ENCODE measurements around the gene BICRAL.
"Not testable (repeated sequence)": the region's sequence is repeated elsewhere in the genome, so short reads cannot be mapped to it uniquely, and the experiment has no call there.

Gene BICRAL

GRCh38 chr6:42795651-42796050, 13.8 kb downstream of the BICRAL start:
- no peak for DNase-seq (ENCODE audit: low spot score)

DNA sequence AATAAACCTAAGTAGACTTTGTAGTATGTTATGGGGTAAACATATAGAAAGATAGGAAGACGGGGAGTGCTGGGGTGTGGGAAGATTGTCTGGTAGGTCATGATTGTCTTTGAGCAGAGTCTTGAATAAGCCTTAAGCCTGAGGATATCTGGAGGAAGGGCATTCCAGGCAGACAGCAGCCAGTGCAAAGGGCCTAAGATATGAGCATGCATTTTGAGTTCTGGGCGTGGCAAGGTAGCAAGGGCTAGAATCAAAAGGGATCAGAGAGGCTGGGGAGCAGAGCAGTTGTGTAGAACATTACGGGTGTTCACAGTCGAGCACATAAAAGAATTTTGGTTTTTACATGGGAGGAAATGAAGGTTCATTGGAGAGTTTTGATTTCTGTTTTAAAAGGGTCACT, 14.3 kb downstream of the BICRAL start:
- no peak for DNase-seq (ENCODE audit: low spot score)

DNA sequence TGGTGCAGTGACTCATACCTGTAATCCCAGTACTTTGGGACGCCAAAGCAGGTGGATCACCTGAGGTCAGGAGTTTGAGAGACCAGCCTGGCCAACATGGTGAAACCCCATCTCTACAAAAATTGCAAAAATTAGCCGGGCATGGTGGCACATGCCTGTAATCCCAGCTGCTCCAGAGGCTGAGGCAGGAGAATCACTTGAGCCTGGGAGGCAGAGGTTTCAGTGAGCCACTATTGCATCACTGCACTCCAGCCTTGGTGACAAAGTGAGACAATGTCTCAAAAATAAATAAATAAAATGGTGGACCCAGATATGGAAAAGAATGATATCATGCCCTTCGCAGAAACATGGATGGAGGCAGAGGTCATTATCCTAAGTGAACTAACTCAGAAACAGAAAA, 15.8 kb downstream of the BICRAL start:
- not testable (repeated sequence) for DNase-seq (ENCODE audit: low spot score)

DNA sequence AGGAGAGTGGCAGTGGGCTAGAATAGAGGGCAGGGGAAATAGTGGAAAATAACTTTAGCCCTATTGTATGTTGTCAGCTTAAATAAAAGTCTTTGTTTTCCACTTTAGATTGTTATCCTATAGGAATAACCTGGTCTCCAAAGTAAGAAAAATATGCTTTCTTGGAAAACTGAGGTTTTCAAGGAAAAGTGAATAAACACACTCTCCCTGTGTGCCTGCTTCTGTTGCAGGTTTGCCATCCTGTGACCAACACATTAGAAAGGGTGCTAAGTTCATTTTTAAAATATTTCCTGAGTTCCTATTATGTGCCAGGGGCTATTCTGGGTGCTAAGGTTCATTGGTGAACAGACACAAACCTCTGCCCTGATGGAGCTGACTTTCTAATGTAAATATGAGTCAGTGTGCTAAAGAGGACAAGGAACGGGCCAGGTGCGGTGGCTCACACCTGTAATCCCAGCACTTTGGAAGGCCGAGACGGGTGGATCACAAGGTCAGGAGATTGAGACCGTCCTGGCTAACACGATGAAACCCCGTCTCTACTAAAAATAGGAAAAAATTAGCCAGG, 23.5 kb downstream of the BICRAL start:
- DNase-seq (ENCODE audit: low spot score): no peak

DNA sequence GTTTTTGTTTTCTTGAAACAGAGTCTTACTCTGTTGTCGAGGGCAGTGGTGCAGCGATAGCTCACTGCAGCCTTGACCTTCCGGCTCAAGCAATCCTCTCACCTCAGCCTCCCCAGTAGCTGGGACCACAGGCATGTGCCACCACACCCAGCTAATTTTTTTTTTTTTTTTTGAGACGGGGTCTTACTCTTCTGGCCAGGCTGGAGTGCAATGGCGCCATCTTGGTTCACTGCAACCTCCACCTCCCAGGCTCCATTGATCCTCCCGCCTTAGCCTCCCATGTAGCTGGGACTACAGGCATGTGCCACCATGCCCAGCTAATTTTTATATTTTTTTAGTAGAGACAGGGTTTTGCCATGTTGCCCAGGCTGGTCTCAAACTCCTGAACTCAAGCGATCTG, 24.5 kb downstream of the BICRAL start:
- DNase-seq (ENCODE audit: low spot score): not testable (repeated sequence)

DNA sequence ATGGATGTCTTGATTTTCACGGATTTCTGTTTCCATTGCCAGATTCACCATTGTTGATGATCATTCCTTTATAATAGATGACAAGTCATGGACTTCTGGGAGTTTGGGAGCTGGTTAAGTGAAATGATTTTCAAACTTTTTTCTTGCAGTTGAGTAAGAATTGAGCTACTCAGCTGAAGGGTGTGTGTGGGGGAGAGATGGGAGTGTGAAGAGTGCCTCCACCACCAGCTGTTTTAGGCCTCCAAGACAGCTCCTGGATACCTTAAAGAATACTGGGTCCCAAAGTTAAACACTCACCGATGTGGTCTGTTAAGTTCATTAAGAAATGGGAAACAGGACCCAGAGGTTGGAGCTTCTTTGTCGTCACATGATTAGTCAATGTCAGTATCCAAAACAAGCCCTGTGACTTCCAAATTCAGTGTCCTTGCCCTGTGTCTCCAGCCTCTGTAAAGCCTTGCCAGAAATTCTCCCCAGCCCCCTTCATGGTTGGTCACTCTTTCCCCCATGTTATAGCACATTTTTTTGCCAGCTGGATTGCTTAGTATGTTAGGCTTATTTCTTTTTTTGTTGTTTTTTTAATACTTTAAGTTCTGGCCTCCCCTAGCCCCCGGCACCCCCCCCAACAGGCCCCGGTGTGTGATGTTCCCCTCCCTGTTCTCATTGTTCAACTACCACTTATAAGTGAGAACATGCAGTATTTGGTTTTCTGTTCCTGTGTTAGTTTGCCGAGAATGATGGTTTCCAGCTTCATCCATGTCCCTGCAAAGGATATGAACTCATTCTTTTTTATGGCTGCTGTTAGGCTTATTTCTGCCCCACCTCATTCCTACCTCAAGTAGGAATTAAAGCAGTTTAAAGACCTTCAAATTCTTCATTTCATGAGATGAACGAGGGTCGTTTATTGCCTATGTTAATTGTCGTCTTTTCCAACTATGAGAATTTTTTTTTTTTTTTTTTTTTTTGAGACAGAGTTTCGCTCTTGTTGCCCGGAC, 26.9 kb downstream of the BICRAL start:
- DNase-seq (ENCODE audit: low spot score): no peak

GRCh38 chr6:42813074-42813645, 31.3 kb downstream of the BICRAL start:
- DNase-seq (ENCODE audit: low spot score): no peak

DNA sequence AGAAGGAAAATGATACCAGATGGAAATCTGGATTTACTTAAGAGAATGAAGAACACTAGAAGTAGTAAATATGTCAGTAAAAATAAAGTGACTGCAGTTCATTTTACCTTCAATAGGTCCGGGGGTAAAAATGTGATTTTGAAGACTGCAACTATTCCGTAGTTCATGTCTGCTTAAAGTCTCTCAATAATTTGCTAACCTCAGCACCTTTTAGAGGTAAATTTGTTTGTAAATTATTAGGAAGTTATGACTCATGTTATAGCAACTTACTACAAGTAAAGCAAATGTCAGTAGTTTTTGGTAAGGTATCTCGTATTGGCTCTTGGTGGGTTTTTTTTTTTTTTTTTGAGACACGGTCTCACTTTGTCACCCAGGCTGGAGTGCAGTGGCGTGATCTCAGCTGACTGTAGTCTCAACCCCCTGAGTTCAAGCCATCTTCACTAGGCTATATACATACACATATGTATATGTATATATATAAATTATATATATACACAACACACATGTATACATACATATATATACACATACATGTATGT, 32.1 kb downstream of the BICRAL start:
- DNase-seq (ENCODE audit: low spot score): no peak

DNA sequence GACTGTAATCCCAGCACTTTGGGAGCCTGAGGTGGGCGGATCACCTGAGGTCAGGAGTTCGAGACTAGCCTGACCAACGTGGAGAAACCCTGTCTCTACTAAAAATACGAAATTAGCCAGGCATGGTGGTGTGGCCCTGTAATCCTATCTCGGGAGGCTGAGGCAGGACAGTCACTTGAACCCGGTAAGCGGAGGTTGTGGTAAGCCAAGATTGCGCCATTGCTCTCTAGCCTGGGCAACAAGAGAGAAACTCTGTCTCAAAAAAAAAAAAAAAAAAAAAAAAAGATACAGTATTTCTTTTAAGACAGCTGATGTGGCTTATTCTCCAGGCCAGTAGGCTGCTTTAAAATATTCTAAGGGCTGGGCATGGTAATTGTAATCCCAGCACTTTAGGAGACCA, 33.9 kb downstream of the BICRAL start:
- DNase-seq (ENCODE audit: low spot score): not testable (repeated sequence)

GRCh38 chr6:42817907-42818306, 36.1 kb downstream of the BICRAL start:
- DNase-seq (ENCODE audit: low spot score): no peak

DNA sequence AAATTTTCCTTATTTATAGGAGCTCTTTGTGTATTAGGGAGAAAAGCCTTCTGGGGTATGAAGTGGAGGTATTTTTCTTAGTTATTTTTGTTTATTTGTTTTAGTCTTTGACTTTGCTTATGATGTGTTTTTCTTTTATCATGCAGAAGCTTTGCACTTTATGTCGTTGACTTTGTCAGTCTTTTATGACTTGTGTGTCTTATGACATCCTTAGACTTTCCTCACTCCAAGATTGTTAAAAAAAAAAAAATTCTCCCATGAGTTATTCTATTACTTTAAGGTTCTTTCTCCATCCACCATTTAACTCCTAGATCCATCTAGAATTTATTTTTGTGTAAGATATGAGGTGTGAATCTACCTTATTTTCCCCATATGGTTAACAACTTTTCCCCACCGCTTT, 36.6 kb downstream of the BICRAL start:
- DNase-seq (ENCODE audit: low spot score): no peak

- DNase-seq (ENCODE audit: low spot score): no peak
Measured at GRCh38 chr6:42818878-42819277, 37.0 kb downstream of the BICRAL start.

- no peak for DNase-seq (ENCODE audit: low spot score)
Measured at GRCh38 chr6:42819803-42820511, 38.1 kb downstream of the BICRAL start.

DNA sequence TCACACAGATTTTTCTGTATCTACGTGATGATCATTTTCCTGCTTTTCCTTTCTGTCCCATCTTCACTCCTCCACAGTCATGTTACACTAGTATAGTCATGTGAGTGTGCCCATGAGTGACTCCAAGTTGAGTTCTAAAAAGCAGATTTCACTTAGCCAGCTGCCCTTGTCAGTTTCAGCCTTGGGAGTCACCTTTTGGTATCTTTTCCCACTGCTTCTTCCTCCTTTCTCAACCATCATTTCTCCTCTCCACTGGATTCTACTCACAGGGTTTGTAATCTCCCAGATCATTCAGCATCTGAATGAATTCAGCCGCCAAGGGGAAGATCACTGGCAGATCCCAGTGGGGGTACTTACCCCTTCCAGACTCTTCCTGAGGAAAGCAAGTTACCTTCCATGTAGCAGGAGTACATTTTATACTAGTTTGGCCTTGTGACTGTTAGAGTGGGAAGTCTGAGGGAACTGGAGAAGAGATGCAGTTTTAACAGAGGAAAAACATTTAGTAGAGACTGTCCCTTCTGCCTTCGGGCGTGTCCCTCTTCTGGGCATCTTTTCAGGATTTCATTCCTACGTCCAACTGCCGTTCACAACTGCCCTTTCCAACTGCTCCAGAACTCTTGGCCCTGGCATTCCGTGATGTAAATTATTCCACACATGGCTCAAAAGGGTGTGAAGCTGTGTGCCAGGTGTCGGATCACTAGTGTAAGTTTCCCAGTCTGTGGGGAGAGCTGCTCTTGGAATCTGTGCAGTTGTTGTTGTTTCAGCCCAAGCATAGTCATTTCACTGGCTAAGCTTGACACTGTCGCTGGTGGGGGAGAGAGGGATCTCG, 38.9 kb downstream of the BICRAL start:
- DNase-seq (ENCODE audit: low spot score): no peak

DNA sequence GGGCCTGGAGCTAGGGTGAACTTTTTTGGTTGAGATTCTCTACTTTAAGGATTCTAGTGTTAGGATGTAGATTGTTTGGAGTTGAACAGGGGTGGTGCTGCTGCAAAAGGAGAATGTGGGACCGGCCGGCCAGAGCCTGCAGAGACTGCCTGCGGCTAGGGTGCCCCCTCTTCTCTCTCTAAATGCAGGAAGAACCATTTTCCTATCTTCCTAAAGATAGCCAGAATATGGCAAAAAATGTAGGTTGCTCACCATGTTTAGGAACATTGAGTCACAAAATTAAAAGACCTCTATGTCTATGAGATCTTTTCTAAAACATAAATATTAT, 39.5 kb downstream of the BICRAL start:
- no peak for DNase-seq (ENCODE audit: low spot score)

DNA sequence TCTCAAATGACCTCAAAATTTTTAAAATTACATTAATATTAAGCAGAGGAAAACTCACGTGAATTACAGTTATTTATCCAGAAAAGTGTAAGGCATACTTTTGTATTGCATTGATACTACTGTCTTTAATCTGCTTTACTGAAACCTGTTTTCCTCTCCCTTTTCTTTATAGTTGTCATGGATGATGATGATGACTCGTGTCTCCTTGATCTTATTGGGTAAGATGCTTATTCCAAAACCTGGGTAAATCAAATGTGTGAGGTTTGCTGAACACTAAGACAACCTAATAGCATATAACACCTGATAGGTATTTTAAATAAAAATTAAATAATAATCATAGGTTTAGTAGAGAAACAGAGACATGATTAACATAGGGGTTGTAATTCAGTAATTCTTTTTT, 40.0 kb downstream of the BICRAL start:
- no peak for DNase-seq (ENCODE audit: low spot score)

DNA sequence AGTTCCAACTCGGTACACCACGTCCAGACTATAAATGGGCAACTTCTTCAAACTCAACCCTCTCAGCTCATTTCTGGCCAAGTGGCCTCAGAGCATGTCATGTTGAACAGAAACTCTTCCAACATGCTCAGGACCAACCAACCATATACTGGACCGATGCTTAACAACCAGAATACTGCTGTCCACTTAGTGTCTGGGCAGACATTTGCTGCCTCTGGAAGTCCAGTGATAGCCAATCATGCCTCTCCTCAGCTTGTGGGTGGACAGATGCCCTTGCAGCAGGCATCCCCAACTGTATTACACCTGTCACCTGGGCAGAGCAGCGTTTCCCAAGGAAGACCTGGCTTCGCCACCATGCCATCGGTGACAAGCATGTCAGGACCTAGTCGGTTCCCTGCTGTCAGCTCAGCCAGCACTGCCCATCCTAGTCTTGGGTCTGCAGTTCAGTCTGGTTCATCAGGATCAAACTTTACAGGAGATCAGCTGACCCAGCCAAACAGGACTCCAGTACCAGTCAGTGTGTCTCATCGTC, 47.8 kb downstream of the BICRAL start:
- no peak for DNase-seq (ENCODE audit: low spot score)

DNA sequence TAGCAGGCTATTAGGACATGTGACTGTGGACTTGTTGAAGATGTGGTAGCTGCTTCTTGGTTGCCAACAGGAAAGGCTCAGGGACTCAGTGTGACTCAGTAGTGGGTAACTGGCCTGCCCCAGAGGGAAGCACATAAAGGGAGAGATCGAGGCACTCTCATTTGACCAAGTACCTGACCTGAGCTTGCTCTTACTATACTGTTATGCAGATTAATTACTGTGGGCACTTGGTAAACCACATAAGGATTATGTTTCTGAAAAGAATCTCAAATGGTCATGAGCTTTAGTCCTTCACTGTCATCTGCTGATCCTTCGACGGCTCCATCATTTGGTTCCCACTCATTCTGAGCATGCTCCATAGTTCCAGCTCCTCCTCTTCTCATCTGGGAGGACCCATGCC, 49.4 kb downstream of the BICRAL start:
- DNase-seq (ENCODE audit: low spot score): no peak

GRCh38 chr6:42834056-42834455, 52.2 kb downstream of the BICRAL start:
- DNase-seq (ENCODE audit: low spot score): no peak

DNA sequence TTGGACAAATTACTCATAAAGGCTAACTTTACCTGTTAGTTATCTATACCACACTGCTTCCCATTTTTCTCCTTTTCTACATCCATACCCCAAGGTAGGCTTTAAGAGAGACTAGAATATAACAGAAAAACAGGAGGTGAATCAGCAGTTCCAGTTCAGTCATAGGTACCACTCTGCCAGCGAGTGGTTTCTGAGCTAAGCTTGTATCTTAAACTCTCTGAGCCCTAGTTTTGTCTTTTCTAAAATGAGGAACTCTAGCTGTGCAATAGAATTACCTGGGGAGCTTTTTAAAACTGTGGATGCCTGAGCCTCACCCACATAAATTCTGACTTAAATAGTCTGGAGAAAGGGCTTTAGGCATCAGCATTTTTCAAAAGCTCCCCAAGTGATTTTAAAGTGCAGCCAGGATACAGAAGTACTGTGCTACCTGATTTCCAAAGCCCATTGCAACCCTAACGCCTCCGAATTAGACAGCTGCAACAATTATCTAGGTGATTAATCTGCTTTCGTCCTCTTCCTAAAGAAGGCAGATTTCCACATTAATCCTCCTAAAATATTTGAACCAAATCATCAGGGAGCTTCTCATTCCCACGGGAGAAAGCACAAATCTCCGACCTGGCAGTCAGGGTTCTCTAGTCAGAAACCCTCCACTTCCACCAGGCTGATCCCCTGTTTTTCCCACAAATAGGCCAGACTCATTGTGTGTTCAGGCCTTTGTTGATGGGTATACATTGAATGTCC, 60.2 kb downstream of the BICRAL start:
- peak; percentile 72 for DNase-seq (ENCODE audit: low spot score)

GRCh38 chr6:42845327-42845694, 63.5 kb downstream of the BICRAL start:
- no peak for DNase-seq (ENCODE audit: low spot score)
